Mononuclear cell (primary cell): Measurements from ENCODE around the gene SPAG17. TPM values are rescaled to one million over a fixed set of nuclear protein-coding genes. Genes with fewer than 3 reads are reported as not detected.
"Not testable (repeated sequence)": the region's sequence is repeated elsewhere in the genome, so short reads cannot be mapped to it uniquely, and the experiment has no call there.

ENCODE experiments used
- H3K27me3 ChIP-seq: 2 replicates; pipeline ENCODE4 v1.6.0; 2011; ENCODE audit warnings: low read length, control low read depth; ENCODE audit not compliant: insufficient read depth
- H3K4me1 ChIP-seq: 2 replicates; pipeline ENCODE4 v1.5.1; 2011; ENCODE audit warnings: mild to moderate bottlenecking, low read length, control low read depth; ENCODE audit not compliant: insufficient read depth
- H3K4me3 ChIP-seq: 2 replicates; pipeline ENCODE4 v1.5.1; 2011; ENCODE audit warnings: mild to moderate bottlenecking, low read length, moderate library complexity
- H3K9me3 ChIP-seq: 2 replicates; pipeline ENCODE4 v1.5.1; 2011; ENCODE audit warnings: low read depth, mild to moderate bottlenecking, control low read depth, low read length
- total RNA-seq: library from RNA; depleted of rRNA; stranded (reverse); fragments of >200 nt; gene quantifications from one replicate; pipeline ENCODE4 v1.2.3, GENCODE V29; 2012

Gene SPAG17
- total RNA-seq, 1 donor, result 0.21 TPM

DNA sequence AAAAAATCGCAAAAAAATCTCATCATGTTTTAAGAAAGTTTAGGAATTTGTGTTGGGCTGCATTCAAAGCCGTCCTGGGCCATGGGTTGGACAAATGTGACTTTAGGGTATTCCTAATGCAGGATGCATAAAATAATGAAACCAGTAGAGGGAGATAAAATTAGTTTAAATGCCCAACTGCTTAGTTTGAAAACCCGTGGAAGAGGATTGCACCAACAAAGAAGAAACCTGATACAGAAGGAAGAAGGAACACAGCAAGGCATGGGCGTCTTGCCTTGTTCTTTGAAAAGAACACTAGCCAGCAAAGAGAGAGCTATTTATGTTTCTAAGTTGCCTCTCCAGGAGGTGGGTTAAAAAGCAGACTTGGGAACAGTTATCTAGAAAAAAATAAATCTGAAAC lies 217.6 kb downstream of the SPAG17 start:
- Histone ChIP-seq H3K27me3 (no peaks in the 10 kb centered on the region), H3K4me3 (no peak overlapping the region), H3K9me3 (no peaks in the 10 kb centered on the region), H3K4me1 (no peaks in the 10 kb centered on the region)

- Histone ChIP-seq H3K4me1 (no peaks in the 10 kb centered on the region), H3K9me3 (no peaks in the 10 kb centered on the region), H3K4me3 (no peak overlapping the region), H3K27me3 (no peaks in the 10 kb centered on the region)
Observed at GRCh38 chr1:117964290-117965038, 220.6 kb downstream of the SPAG17 start.

GRCh38 chr1:117959364-117959763 lies 225.7 kb downstream of the SPAG17 start:
- no peak overlapping the region for H3K4me3 ChIP-seq
- no peaks in the 10 kb centered on the region for H3K27me3 ChIP-seq
- no peaks in the 10 kb centered on the region for H3K9me3 ChIP-seq
- no peaks in the 10 kb centered on the region for H3K4me1 ChIP-seq

GRCh38 chr1:117952386-117952785 lies 232.6 kb downstream of the SPAG17 start:
- Histone ChIP-seq H3K4me1 (no peaks in the 10 kb centered on the region), H3K9me3 (no peaks in the 10 kb centered on the region), H3K27me3 (no peaks in the 10 kb centered on the region), H3K4me3 (no peak overlapping the region)

DNA sequence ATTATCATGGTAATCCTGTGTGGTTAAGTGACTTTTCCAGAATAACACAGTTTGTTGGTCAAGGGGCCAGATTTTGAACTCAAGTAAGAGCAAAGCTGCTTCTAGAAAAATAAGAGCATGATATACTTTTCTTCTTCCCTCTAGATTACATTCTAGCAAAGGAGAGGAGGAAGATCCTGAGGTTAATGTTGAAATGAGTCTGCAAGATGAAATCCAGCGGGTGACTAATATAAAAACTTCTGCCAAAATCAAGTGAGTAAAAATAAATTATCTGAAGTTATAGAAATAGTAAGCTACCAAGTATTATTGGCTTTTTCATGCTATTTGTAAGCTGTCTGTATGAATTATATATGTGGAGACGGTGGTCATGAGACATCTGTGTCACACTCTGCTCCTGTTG lies 242.7 kb downstream of the SPAG17 start:
- Histone ChIP-seq H3K4me1 (no peaks in the 10 kb centered on the region), H3K4me3 (no peak overlapping the region), H3K9me3 (no peaks in the 10 kb centered on the region), H3K27me3 (no peaks in the 10 kb centered on the region)

DNA sequence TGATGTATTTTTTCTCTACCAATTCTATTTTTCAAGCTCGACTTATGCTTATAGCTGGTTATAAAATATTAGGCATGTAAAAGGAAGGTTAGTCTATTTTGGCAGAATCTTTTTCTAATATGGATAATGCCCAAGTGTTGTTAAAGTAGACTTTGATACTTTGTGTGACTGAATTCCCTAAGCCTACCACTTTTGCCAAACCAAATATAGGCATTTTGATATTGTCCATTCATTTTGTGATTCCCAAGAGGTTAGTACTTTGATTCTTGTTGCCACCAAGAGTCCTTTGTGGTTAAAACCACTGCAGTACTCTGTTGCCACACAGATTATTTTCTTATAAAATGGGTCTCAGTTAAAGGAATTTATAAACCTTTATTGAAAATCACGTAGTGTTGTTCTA lies 251.3 kb downstream of the SPAG17 start:
- Histone ChIP-seq H3K4me1 (peaks cover 15% of the 10 kb centered on the region), H3K9me3 (no peaks in the 10 kb centered on the region), H3K27me3 (no peaks in the 10 kb centered on the region), H3K4me3 (no peak overlapping the region)

DNA sequence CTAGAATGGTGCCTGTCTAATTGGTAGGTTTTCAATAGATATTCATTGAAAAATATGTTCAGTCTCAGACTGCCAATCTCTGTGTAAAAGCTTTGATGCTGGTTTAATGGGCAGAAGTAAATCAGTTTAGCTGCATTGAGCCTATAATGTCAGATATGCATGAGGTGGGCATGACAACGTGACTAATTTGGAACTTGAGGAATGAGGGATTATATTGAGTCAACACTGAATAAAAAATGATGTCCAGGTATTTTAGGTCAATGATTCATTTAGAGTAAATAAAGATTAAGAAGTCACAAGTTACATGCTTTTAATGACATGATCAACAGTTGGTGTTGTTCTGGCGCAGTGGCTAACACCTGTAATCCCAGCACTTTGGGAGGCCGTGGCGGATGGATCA lies 252.5 kb downstream of the SPAG17 start:
- Histone ChIP-seq H3K4me3 (no peak overlapping the region), H3K9me3 (no peaks in the 10 kb centered on the region), H3K4me1 (peaks cover 23% of the 10 kb centered on the region), H3K27me3 (no peaks in the 10 kb centered on the region)

DNA sequence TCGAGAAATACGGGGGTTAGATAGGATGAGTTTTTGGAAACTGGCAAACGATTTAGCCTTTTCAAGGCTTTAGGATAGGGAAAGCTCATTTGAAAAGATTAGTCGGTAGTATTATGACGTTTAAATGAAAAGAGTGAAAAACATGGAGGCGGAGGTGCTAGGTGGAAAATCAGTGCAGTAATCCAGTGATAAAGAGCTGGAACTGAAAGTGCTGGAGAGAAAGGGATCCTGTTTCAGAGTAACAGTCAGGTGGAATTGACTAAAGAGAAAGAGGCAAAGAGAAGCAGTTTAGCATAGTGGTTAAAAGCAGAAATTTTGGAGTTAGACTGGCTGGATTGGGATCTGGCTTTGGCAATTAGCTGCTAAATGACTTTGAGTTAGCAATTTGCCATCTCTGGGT lies 254.5 kb downstream of the SPAG17 start:
- H3K4me3 ChIP-seq, result peak overlapping the region; percentile 83
- no peaks in the 10 kb centered on the region for H3K9me3 ChIP-seq
- H3K27me3 ChIP-seq, result no peaks in the 10 kb centered on the region
- peaks cover 30% of the 10 kb centered on the region for H3K4me1 ChIP-seq

DNA sequence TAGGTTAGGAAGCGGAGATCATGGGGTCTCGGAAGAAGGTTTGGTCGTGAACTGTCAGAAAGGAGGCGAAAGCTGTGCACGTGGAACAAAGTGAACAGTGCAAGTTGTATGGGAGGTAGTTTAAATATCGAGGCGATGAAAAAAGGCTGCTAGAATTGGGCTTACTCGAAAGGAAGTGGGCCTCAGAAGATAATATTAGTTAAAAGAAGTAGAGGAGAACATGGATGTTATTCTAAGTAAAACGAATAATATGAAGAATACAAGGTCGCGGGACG lies 254.9 kb downstream of the SPAG17 start:
- H3K27me3 ChIP-seq, result no peaks in the 10 kb centered on the region
- no peaks in the 10 kb centered on the region for H3K9me3 ChIP-seq
- H3K4me3 ChIP-seq, result peak overlapping the region; percentile 83
- peaks cover 34% of the 10 kb centered on the region for H3K4me1 ChIP-seq

DNA sequence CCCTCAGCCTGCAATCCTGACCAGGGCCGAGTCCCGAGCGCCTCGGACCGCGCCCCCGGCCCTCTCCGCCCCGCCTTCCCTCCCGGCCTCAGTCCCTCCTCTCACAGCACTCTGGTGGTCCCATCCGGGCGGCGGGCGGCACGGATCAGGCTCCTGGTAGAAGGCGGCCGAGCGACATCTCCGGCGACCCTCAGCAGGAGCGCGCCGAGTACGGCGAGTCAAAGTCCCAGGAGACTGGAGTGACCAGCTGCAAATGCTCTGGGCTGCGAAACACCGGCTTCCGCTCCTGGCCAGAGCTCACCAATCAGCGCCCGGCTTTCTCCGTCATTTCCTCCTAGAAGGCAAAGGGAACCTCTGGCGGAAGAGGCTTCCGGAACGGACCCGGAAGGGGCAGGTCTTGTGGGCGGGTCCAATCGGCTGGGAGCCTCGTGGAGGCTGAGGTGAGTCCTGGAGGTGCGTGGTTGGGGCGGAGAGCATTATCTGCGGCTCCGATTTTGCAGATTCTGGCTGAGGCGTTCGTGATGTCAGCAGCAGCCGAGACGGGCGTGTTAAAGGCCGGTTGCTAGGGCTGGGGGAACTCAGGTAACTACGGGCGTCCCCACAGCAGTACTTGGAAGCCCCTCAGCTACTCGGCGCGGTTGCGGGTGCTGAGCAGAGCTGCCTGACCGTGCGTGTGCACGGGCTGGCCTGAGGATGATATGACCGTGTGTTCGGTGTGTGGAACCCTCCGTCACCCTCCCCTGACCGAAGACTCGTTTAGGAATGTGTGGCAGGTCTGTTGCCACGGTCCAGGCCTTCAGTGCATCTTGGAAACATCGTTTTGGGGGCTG lies 255.5 kb downstream of the SPAG17 start, which contains the start of the genes GDAP2 and WDR3:
TSS of gene GDAP2 (minus strand) at position 279 of the 830 bp plus-strand sequence. CDS start 9,264 bp downstream, outside the sequence.
TSS of gene WDR3 (plus strand) at position 397 of the 830 bp plus-strand sequence. CDS start 3,581 bp downstream, outside the sequence.
- Histone ChIP-seq H3K9me3 (no peaks in the 10 kb centered on the region), H3K4me3 (peak within 1 kb of the TSS; percentile 83), H3K4me1 (peaks cover 36% of the 10 kb centered on the region), H3K27me3 (no peaks in the 10 kb centered on the region)

DNA sequence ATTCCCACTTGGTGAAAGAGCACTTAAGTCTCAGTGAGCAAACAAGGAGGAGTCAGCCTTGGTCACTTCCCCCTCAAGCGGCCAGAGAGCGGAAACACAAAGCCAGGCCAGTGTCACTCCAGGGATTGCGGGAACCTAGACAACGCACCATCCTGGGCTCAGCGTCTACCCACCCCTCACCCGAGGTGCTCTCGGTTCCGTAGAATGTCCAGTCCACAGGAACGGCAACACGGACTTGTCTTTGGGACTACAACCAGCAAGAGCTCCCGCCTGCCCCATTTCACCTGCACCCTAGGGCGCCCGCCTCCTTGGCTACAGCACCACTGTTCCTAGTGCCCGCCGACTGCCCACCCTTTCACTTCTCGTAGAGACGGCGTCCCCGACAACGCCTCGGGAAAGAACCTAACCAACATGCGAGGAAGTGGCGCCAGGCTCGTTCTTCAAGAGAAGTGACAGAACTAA lies 256.1 kb downstream of the SPAG17 start:
- Histone ChIP-seq H3K4me3 (peak overlapping the region; percentile 83), H3K4me1 (peaks cover 36% of the 10 kb centered on the region), H3K9me3 (no peaks in the 10 kb centered on the region), H3K27me3 (no peaks in the 10 kb centered on the region)

GRCh38 chr1:117925981-117926380 lies 259.0 kb downstream of the SPAG17 start:
- no peaks in the 10 kb centered on the region for H3K27me3 ChIP-seq
- H3K9me3 ChIP-seq, result no peaks in the 10 kb centered on the region
- H3K4me3 ChIP-seq, result no peak overlapping the region
- peaks cover 34% of the 10 kb centered on the region for H3K4me1 ChIP-seq

DNA sequence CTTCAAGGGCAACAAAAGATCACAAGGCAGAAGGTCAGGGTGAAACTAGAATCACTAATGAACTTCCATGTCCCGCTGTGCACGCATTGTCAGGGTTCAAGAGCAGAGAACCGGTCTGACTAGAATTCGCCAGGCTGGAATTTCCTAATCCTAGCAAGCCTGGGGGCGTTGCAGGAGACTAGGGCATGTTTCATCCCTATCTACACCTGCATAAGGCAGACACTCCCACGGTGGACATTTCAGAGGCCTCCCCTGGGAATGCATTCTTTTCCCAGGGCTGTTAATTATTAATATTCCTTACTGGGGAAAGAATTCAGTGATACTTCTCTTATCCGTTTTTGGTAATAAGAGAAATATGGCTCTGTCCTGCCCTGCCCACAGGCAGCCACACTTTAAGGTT lies 262.3 kb downstream of the SPAG17 start:
- H3K4me1 ChIP-seq, result peaks cover 13% of the 10 kb centered on the region
- H3K9me3 ChIP-seq, H3K4me3 ChIP-seq, H3K27me3 ChIP-seq: not testable (repeated sequence)

DNA sequence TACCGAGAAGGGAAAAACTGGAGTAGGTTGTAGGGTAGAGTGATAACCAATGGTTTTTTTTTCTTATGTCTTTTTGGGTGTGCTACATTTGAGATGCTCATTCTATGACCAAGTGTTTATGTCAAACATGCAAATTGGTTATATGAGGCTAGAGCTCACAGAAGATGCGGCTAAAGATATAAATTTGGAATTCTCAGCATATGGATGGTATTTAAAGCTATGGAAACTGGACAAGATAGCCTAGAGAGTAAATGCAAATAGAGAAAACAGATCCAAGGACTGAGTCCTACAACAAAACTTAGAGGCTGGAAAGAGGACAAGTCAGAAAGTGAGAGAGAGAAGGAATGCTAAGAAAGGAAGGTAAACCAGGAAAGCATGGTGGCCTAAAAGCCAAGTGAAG lies 263.0 kb downstream of the SPAG17 start:
- Histone ChIP-seq H3K4me3 (no peak overlapping the region), H3K27me3 (no peaks in the 10 kb centered on the region), H3K4me1 (peaks cover 13% of the 10 kb centered on the region), H3K9me3 (no peaks in the 10 kb centered on the region)

- Histone ChIP-seq H3K9me3 (no peaks in the 10 kb centered on the region), H3K4me1 (no peaks in the 10 kb centered on the region), H3K27me3 (no peaks in the 10 kb centered on the region)
Observed at GRCh38 chr1:117919376-117919775, 265.7 kb downstream of the SPAG17 start.

More at GRCh38 chr1:117919376-117919775, 265.7 kb downstream of the SPAG17 start:
- no peak overlapping the region for H3K4me3 ChIP-seq
